Glutamatergic neuron (in vitro differentiated cells): ENCODE results near the gene ROR1. TPM values are rescaled to one million over a fixed set of nuclear protein-coding genes. Genes with fewer than 3 reads are reported as not detected.

Experiments used
- DNase-seq: peaks from one replicate; pipeline ENCODE4 v3.0.0; 2022
- H3K27ac Mint-ChIP-seq: one replicate; pipeline ENCODE4 v1.8.0; 2020; ENCODE audit warnings: mild to moderate bottlenecking, mixed read lengths, inconsistent platforms; ENCODE audit not compliant: unreplicated experiment
- H3K27me3 Mint-ChIP-seq: one replicate; pipeline ENCODE4 v1.8.0; 2020; ENCODE audit warnings: mild to moderate bottlenecking, moderate library complexity, mixed read lengths, inconsistent platforms; ENCODE audit not compliant: unreplicated experiment
- H3K36me3 Mint-ChIP-seq: one replicate; pipeline ENCODE4 v1.8.0; 2020; ENCODE audit warnings: mild to moderate bottlenecking, mixed read lengths, inconsistent platforms; ENCODE audit not compliant: unreplicated experiment
- H3K4me1 Mint-ChIP-seq: one replicate; pipeline ENCODE4 v1.8.0; 2020; ENCODE audit warnings: mild to moderate bottlenecking, low read depth, mixed read lengths, inconsistent platforms; ENCODE audit not compliant: unreplicated experiment
- H3K4me3 Mint-ChIP-seq: one replicate; pipeline ENCODE4 v1.8.0; 2020; ENCODE audit warnings: mild to moderate bottlenecking, mixed read lengths, inconsistent platforms; ENCODE audit not compliant: unreplicated experiment
- H3K9me3 Mint-ChIP-seq: one replicate; pipeline ENCODE4 v1.8.0; 2020; ENCODE audit warnings: mild to moderate bottlenecking, moderate library complexity, mixed read lengths, inconsistent platforms; ENCODE audit not compliant: unreplicated experiment
- total RNA-seq: library from RNA; stranded (reverse); fragmentation: NEBNext Ultra II Directional; extraction: Animal tissue kit (Norgen Biotek cat#: 25700); gene quantifications from one replicate; pipeline ENCODE4 v1.2.1, GENCODE V29; 2021; ENCODE audit not compliant: unreplicated experiment
- TF ChIP-seq, protein P1 (sequence below): fragments of 200-600 bp; sonication (generic); IDR thresholded peaks from one replicate; pipeline ENCODE4 v1.5.0; 2021; ENCODE audit not compliant: partially characterized antibody, unreplicated experiment

Gene ROR1
- total RNA-seq, 1 donor from 2014 or later, result 11.3 TPM

DNA sequence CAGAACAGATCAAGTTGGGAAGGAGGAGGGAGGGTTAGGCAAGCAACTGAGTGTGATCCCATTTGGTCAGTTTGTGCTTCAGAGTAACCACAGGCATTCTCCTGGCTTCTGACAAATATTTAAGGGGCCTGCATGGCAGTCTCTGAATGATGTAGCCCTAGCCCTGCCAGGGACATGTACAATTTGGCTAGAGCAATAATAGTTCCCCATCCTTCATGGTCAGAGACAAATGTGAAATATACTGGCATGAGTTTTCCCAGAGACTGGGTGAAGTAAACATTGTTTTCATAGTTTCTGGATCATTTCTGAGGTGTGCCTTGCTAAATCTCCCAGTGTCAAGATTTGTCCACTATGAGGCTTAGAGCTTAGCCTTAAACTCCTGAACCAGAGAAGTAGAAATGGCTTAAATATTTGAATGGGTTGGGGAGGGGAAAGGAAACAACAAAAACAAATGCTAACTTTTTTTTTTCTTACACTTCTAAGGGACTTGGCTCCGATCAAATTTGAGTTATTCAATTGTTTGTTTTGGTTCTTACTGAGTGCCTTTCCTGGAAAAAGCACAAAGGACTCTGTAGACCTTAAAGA is 387.6 kb downstream of the ROR1 start:
- DNase-seq, result no peak
- TF ChIP-seq, protein P1, sequence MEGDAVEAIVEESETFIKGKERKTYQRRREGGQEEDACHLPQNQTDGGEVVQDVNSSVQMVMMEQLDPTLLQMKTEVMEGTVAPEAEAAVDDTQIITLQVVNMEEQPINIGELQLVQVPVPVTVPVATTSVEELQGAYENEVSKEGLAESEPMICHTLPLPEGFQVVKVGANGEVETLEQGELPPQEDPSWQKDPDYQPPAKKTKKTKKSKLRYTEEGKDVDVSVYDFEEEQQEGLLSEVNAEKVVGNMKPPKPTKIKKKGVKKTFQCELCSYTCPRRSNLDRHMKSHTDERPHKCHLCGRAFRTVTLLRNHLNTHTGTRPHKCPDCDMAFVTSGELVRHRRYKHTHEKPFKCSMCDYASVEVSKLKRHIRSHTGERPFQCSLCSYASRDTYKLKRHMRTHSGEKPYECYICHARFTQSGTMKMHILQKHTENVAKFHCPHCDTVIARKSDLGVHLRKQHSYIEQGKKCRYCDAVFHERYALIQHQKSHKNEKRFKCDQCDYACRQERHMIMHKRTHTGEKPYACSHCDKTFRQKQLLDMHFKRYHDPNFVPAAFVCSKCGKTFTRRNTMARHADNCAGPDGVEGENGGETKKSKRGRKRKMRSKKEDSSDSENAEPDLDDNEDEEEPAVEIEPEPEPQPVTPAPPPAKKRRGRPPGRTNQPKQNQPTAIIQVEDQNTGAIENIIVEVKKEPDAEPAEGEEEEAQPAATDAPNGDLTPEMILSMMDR, result no peak
- H3K4me1 Mint-ChIP-seq, result peaks cover 15% of the 10 kb centered on the region
- peak overlapping the region; percentile 50 for H3K27ac Mint-ChIP-seq
- H3K36me3 Mint-ChIP-seq, result no peaks in the 10 kb centered on the region
- H3K4me3 Mint-ChIP-seq, result no peak overlapping the region
- no peaks in the 10 kb centered on the region for H3K9me3 Mint-ChIP-seq
- H3K27me3 Mint-ChIP-seq, result no peaks in the 10 kb centered on the region

DNA sequence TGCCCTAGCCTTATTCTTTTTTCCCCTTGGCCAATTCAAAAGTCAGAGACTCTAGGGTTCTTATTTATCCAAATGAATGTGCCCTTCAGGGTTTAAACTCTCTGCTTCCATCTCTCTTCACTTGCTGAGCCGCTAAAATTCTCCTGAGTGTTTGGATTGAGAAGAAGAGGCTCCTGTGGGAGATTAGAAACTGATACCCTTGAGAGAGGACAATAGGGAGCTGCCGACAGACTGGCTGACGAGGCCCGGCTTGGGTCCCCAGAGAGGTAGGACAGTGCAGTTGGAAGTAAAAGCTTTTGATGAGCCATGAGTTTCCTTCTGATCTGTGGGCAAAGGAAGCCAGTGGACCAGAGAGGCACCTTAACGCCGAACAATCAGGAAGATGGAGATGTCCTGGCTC is 388.3 kb downstream of the ROR1 start:
- no peak overlapping the region for H3K27ac Mint-ChIP-seq
- H3K9me3 Mint-ChIP-seq, result no peaks in the 10 kb centered on the region
- no peak overlapping the region for H3K4me3 Mint-ChIP-seq

DNA sequence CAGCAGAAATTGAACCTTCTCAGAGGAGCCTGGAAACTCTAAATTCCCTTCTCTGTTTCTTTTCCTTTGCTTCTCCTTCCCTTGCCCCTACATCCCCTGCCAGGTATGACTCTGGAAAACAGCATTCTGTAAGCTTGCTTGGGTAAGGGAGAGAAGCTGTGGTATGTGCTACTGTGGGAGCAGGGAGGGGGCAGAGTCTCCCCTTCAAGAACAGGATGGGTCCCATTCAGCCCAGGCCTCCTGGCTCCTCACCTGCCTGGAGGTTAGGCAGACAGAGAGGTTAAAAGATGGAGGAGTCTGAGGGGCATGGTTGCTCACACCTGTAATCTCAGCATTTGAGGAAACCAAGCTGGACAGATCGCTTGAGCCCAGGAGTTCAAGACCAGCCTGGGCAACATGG is 389.0 kb downstream of the ROR1 start:
- Mint-ChIP-seq H3K27me3 (no peaks in the 10 kb centered on the region), H3K4me1 (peaks cover 15% of the 10 kb centered on the region), H3K36me3 (no peaks in the 10 kb centered on the region), H3K4me3 (no peak overlapping the region), H3K9me3 (no peaks in the 10 kb centered on the region), H3K27ac (no peak overlapping the region)
- no peak for DNase-seq
- TF ChIP-seq, protein P1, result no peak

More for the DNA sequence above, 388.3 kb downstream of the ROR1 start:
- TF ChIP-seq, protein P1, result no peak
- H3K27me3 Mint-ChIP-seq, result no peaks in the 10 kb centered on the region
- peak; percentile 45 for DNase-seq
- no peaks in the 10 kb centered on the region for H3K36me3 Mint-ChIP-seq
- peaks cover 15% of the 10 kb centered on the region for H3K4me1 Mint-ChIP-seq

DNA sequence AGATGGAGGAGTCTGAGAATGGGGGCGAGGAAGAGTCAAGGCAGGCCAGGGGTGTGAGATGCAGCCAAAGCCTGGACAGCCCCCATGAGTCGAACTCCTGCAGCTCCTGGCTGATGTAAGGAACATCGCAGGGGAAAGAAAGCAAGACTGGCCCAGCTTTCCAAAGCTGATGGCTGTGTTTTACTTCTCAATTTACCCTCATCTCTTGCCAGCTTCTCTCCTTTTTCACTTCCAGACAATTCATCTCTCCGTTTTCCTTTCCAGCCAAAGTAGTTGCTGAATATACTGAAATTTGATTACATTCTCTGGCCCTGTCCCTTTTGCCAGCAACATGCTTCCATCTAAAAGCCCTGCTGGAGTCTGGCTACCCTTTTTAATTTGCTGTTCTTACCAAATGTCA is 389.6 kb downstream of the ROR1 start:
- Mint-ChIP-seq H3K27ac (no peak overlapping the region), H3K36me3 (no peaks in the 10 kb centered on the region), H3K4me3 (no peak overlapping the region), H3K9me3 (no peaks in the 10 kb centered on the region), H3K4me1 (peaks cover 15% of the 10 kb centered on the region), H3K27me3 (no peaks in the 10 kb centered on the region)
- DNase-seq, result no peak
- TF ChIP-seq, protein P1, result no peak

DNA sequence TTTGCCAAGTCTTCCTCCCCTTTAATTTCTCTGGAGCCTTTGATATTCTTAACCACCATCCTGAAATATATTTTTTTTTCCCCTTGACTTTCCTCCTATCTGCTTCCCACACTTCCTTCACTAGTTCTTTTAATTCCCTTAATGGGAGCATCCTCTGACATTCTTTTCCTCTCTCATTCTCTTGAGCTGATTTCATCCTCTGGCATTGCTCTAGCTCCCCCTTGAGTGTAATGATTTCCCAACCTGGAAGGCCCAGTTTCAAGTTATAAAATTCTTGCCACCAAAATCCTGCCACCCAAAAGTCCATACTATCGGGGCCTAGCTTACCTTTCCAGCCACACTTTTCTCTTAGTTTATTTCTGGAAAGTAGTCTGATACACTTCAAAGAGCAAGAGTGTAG is 390.2 kb downstream of the ROR1 start:
- H3K27ac Mint-ChIP-seq, result no peak overlapping the region
- TF ChIP-seq, protein P1, result no peak
- no peak for DNase-seq

More for the DNA sequence above, 390.2 kb downstream of the ROR1 start:
- H3K4me1 Mint-ChIP-seq, result peaks cover 15% of the 10 kb centered on the region
- peaks cover under 1% of the 10 kb centered on the region for H3K36me3 Mint-ChIP-seq
- peak overlapping the region; percentile 1 for H3K4me3 Mint-ChIP-seq
- H3K9me3 Mint-ChIP-seq, result no peaks in the 10 kb centered on the region
- no peaks in the 10 kb centered on the region for H3K27me3 Mint-ChIP-seq
